ENCODE results near the gene CCT8. TPM values are rescaled to one million over a fixed set of nuclear protein-coding genes. Genes with fewer than 3 reads are reported as not detected.
"Not testable (repeated sequence)": the region's sequence is repeated elsewhere in the genome, so short reads cannot be mapped to it uniquely, and the experiment has no call there.

The CCT8 gene
- total and polyA plus RNA-seq, 2 experiments from 2014 or later, result 151 to 153 TPM

DNA sequence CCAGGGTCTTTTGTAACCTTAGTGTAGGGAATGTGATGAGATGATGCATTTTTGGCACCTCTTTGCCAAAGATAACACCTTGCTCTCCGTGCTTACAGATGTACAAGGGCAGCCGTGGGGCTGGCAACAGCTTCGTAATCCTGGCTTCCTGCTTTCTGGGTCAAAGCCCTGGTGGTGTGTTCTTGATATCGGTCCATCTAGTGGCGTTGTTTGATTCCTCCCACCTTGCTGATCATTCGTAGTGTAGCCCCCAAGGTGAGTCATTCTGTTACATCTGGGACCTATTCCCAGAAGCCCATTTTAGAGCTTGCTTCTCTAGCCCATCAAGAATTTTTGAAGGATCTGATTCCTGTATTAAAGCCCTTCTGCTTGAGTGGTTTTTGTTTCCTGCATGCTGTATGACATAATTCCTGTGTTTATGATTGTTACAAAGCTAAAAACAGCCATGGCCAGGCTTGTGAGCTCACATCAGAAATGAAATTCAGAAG lies 7.0 kb upstream of the CCT8 start:
- no peak overlapping the region for H3K4me3 ChIP-seq
- DNase-seq, result no peak
- H3K9me2 ChIP-seq (ENCODE audit: insufficient read depth), result no peaks in the 10 kb centered on the region
- H4K20me1 ChIP-seq (ENCODE audit: insufficient read depth), result no peaks in the 10 kb centered on the region
- no peaks in the 10 kb centered on the region for H3K9me3 ChIP-seq (ENCODE audit: low read depth)
- TF ChIP-seq EZH2 (IDR thresholded peaks at IDR 0.05; ENCODE audit: insufficient read depth, poor library complexity, severe bottlenecking) (no peak), EZH2phosphoT487 (IDR thresholded peaks at IDR 0.05; ENCODE audit: insufficient read depth, low read depth) (no peak)
- in situ Hi-C loops (cut with MboI), result loop anchor here (10.0 kb wide), 2 partner anchors 294 to 774 kb away; no protein-coding TSS in a partner anchor
- H3F3A ChIP-seq (ENCODE audit: insufficient read depth), result 0 out of 2 replicates have a peak, but pooled peaks cover 3% of the 10 kb centered on the region
- no peak overlapping the region for H3K27ac ChIP-seq
- H3K36me3 ChIP-seq (ENCODE audit: low read depth), result no peaks in the 10 kb centered on the region
- no peak overlapping the region for H3K9ac ChIP-seq
- no peak overlapping the region for H2AFZ ChIP-seq
- no peaks in the 10 kb centered on the region for H3K27me3 ChIP-seq (replicated peaks; ENCODE audit: insufficient read depth)
- WGBS, 2 experiments (ENCODE audit: low coverage in 1 of 2, low lambda C conversion rate in 2 of 2, missing lambda C conversion rate in 2 of 2), result 85 to 88% methylated on average over 6 of the region's 6 CpGs
- no peaks in the 10 kb centered on the region; the same call in 1 of the 2 replicates for H3K4me1 ChIP-seq (ENCODE audit: insufficient read depth)
- H3K79me2 ChIP-seq (ENCODE audit: insufficient read depth), result no peaks in the 10 kb centered on the region
- no peak overlapping the region for H3K4me2 ChIP-seq (ENCODE audit: unreplicated experiment)

DNA sequence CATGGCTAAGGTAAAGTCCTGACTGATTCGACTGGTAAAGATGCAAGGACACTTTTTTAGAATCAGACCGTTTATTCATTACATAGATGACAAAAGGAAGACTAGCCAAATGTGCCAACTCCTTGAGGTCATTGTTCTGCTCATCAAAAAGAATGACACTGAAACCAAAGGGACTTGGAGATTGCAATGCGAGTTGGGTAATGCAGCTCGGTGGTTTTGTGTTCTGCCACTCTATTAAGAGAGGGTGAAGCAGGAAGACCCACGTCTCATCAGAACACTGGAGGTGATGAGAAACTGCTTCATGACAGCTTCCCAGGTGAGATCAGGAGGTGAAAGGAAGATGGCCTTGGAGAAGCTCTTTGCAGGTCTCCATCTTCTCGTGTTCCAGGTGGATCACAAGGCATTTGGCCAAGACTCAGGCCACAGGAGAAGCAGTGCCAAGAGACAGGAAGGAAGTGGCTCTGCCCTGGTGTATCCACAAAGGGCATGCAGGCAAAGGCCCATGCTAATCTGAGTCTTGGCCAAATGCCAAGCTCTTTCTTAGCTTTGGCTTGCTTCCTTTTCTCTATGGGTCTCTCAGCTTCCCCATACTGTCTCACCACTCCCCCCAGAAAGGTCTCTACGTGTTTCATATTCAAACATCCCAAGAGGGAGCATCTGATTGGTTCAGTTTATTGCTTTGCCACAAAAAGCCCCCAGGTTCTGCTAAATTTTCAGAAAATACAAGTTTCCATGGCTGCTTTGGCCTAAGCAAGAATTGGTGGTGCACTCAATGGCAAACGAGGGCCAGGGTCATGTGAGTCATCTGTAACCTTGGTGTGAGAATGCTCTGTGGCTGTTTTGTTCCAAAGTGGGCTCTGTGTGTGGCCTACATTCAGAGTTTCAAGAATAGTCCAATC lies 5.7 kb upstream of the CCT8 start:
- H3K27me3 ChIP-seq (replicated peaks; ENCODE audit: insufficient read depth), result no peaks in the 10 kb centered on the region
- no peaks in the 10 kb centered on the region; the same call in 1 of the 2 replicates for H3K4me1 ChIP-seq (ENCODE audit: insufficient read depth)
- no peaks in the 10 kb centered on the region for H4K20me1 ChIP-seq (ENCODE audit: insufficient read depth)
- no peak overlapping the region for H3K4me2 ChIP-seq (ENCODE audit: unreplicated experiment)
- H3K79me2 ChIP-seq (ENCODE audit: insufficient read depth), result no peaks in the 10 kb centered on the region
- H3K4me3 ChIP-seq, result no peak overlapping the region
- H3K9ac ChIP-seq, result no peak overlapping the region
- no peaks in the 10 kb centered on the region for H3K9me2 ChIP-seq (ENCODE audit: insufficient read depth)
- TF ChIP-seq EZH2phosphoT487 (IDR thresholded peaks at IDR 0.05; ENCODE audit: insufficient read depth, low read depth), result no peak
- no peak for TF ChIP-seq EZH2 (IDR thresholded peaks at IDR 0.05; ENCODE audit: insufficient read depth, poor library complexity, severe bottlenecking)
- in situ Hi-C loops (cut with MboI), result no loop called here
- no peaks in the 10 kb centered on the region for H3K36me3 ChIP-seq (ENCODE audit: low read depth)
- 70 to 73% methylated on average over 8 of the region's 8 CpGs for WGBS, 2 experiments (ENCODE audit: low coverage in 1 of 2, low lambda C conversion rate in 2 of 2, missing lambda C conversion rate in 2 of 2)
- peaks cover 5% of the 10 kb centered on the region; the same call in 1 of the 2 replicates for H3F3A ChIP-seq (ENCODE audit: insufficient read depth)
- no peaks in the 10 kb centered on the region for H3K9me3 ChIP-seq (ENCODE audit: low read depth)
- DNase-seq, result no peak
- no peak overlapping the region for H2AFZ ChIP-seq
- no peak overlapping the region for H3K27ac ChIP-seq

DNA sequence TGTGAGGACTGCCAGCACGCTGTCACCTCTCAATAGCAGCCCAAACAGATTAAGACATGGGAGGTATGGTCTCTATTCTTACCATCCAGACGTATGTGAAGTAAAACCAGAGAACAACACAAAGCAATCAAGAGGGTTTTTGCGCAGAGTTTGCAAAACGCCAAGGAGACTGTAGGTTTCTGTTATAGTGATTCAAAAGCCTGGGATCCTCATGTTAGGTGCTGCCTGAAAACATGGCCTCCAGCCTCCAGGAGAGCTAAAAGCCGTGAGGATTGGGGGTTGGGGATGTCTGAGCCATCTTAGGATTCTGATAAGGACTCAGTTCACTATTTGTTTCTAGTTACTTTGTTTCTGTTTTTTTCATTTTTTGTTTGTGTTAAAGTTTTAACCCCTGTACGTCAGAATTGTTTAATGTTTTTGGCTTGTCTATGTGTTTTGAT lies 4.2 kb upstream of the CCT8 start:
- Histone ChIP-seq H3K9me2 (ENCODE audit: insufficient read depth) (no peaks in the 10 kb centered on the region), H3K9me3 (ENCODE audit: low read depth) (no peaks in the 10 kb centered on the region), H3K36me3 (ENCODE audit: low read depth) (no peaks in the 10 kb centered on the region), H4K20me1 (ENCODE audit: insufficient read depth) (peaks cover 1% of the 10 kb centered on the region; the same call in 1 of the 2 replicates), H3K79me2 (ENCODE audit: insufficient read depth) (peaks cover 7% of the 10 kb centered on the region), H3K27ac (no peak overlapping the region), H3F3A (ENCODE audit: insufficient read depth) (peaks cover 10% of the 10 kb centered on the region), H3K4me2 (ENCODE audit: unreplicated experiment) (no peak overlapping the region), H3K9ac (peak overlapping the region; percentile 46; the same call in 1 of the 2 replicates), H2AFZ (peak overlapping the region; percentile 82), H3K27me3 (replicated peaks; ENCODE audit: insufficient read depth) (no peaks in the 10 kb centered on the region), H3K4me3 (peak overlapping the region; percentile 34; the same call in 1 of the 2 replicates), H3K4me1 (ENCODE audit: insufficient read depth) (no peaks in the 10 kb centered on the region; the same call in 1 of the 2 replicates)
- DNase-seq, result no peak
- no peak for TF ChIP-seq EZH2 (IDR thresholded peaks at IDR 0.05; ENCODE audit: insufficient read depth, poor library complexity, severe bottlenecking)
- no peak for TF ChIP-seq EZH2phosphoT487 (IDR thresholded peaks at IDR 0.05; ENCODE audit: insufficient read depth, low read depth)
- WGBS, 2 experiments (ENCODE audit: low coverage in 1 of 2, low lambda C conversion rate in 2 of 2, missing lambda C conversion rate in 2 of 2), result 63 to 66% methylated on average over 6 of the region's 6 CpGs
- in situ Hi-C loops (cut with MboI), result no loop called here

DNA sequence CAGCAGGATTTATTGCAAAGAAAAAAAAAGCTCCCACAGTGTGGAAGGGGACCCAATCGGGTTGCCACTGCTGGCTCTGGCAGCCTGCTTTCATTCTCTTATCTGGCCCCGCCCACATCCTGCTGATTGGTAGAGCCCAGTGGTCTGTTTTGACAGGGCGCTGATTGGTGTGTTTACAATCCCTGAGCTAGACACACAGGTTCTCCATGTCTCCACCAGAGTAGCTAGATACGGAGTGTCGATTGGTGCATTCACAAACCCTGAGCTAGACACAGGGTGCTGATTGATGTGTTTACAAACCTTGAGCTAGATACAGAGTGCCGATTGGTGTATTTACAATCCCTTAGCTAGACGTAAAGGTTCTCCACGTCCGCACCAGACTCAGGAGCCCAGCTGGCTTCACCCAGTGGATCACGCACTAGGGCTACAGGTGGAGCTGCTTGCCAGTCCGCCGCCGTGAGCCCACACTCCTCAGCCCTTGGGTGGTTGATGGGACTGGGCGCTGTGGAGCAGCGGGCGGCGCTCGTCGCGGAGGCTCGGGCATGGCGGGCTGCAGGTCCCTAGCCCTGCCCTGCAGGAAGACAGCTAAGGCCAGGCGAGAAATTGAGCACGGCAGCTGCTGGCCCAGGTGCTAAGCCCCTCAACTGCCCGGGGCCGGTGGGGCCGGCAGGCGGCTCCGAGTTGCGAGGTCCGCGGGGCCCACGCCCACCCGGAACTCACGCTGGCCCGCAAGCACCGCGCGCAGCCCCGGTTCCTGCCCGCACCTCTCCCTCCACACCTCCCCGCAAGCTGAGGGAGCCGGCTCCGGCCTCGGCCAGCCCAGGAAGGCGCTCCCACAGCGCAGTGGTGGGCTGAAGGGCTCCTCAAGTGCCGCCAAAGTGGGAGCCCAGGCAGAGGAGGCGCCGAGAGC lies 3.5 kb upstream of the CCT8 start:
- H3K4me1 ChIP-seq (ENCODE audit: insufficient read depth); H3K4me2 ChIP-seq (ENCODE audit: unreplicated experiment); H3K9me2 ChIP-seq (ENCODE audit: insufficient read depth); in situ Hi-C loops (cut with MboI); H3K27me3 ChIP-seq (replicated peaks; ENCODE audit: insufficient read depth); H3K36me3 ChIP-seq (ENCODE audit: low read depth); H3K27ac ChIP-seq; H4K20me1 ChIP-seq (ENCODE audit: insufficient read depth); DNase-seq; H3K9me3 ChIP-seq (ENCODE audit: low read depth): not testable (repeated sequence)
- Histone ChIP-seq H3K79me2 (ENCODE audit: insufficient read depth) (peaks cover 14% of the 10 kb centered on the region), H3K9ac (peak overlapping the region; percentile 46; the same call in 1 of the 2 replicates), H3F3A (ENCODE audit: insufficient read depth) (peaks cover 13% of the 10 kb centered on the region), H3K4me3 (peak overlapping the region; percentile 34; the same call in 1 of the 2 replicates), H2AFZ (peak overlapping the region; percentile 82)
- 62 to 66% methylated on average over 33 to 43 of the region's 50 CpGs for WGBS, 2 experiments (ENCODE audit: low coverage in 1 of 2, low lambda C conversion rate in 2 of 2, missing lambda C conversion rate in 2 of 2)
